RWPE2 (cell line): ENCODE data around the gene ISCA2.
A peak's percentile ranks its signal among the peaks of the same experiment; 100 is the strongest.

Experiments
- ATAC-seq: fragments of 200-7000 bp; cut with Tn5 transposase; 3 replicates; pipeline ENCODE4 v1.9.1; 2021; ENCODE audit warnings: low read depth
- DNase-seq: peaks from one replicate; pipeline ENCODE4 v3.0.0-alpha.2; 2020; ENCODE audit warnings: low spot score
- H3K27ac ChIP-seq: fragments of 450-650 bp; 2 replicates; pipeline ENCODE4 v1.5.1; 2017; ENCODE audit warnings: mild to moderate bottlenecking; ENCODE audit not compliant: poor library complexity, severe bottlenecking
- H3K27me3 ChIP-seq: fragments of 250-450 bp; sonication (Bioruptor Pico); 2 replicates; pipeline ENCODE4 v1.5.1; 2021; ENCODE audit warnings: mild to moderate bottlenecking, moderate library complexity; ENCODE audit not compliant: insufficient read depth, poor library complexity, severe bottlenecking
- H3K36me3 ChIP-seq: fragments of 250-450 bp; sonication (Bioruptor Pico); 2 replicates; pipeline ENCODE4 v1.5.1; 2020; ENCODE audit warnings: low read depth, mild to moderate bottlenecking, moderate library complexity
- H3K4me1 ChIP-seq: fragments of 250-450 bp; sonication (Bioruptor Pico); 2 replicates; pipeline ENCODE4 v1.5.1; 2021; ENCODE audit warnings: mild to moderate bottlenecking, moderate library complexity; ENCODE audit not compliant: insufficient read depth, poor library complexity, severe bottlenecking
- H3K4me3 ChIP-seq: fragments of 250-450 bp; sonication (Bioruptor Pico); 2 replicates; pipeline ENCODE4 v1.5.1; 2021; ENCODE audit warnings: mild to moderate bottlenecking, moderate library complexity; ENCODE audit not compliant: severe bottlenecking
- H3K9me3 ChIP-seq: fragments of 250-450 bp; sonication (Bioruptor Pico); 2 replicates; pipeline ENCODE4 v1.5.1; 2021; ENCODE audit warnings: mild to moderate bottlenecking, moderate library complexity; ENCODE audit not compliant: severe bottlenecking
- CTCF ChIP-seq: fragments of 450-650 bp; IDR thresholded peaks from one replicate; pipeline ENCODE4 v1.5.1; 2017; ENCODE audit warnings: mild to moderate bottlenecking, moderate library complexity; ENCODE audit not compliant: poor library complexity, severe bottlenecking

ISCA2 gene

DNA sequence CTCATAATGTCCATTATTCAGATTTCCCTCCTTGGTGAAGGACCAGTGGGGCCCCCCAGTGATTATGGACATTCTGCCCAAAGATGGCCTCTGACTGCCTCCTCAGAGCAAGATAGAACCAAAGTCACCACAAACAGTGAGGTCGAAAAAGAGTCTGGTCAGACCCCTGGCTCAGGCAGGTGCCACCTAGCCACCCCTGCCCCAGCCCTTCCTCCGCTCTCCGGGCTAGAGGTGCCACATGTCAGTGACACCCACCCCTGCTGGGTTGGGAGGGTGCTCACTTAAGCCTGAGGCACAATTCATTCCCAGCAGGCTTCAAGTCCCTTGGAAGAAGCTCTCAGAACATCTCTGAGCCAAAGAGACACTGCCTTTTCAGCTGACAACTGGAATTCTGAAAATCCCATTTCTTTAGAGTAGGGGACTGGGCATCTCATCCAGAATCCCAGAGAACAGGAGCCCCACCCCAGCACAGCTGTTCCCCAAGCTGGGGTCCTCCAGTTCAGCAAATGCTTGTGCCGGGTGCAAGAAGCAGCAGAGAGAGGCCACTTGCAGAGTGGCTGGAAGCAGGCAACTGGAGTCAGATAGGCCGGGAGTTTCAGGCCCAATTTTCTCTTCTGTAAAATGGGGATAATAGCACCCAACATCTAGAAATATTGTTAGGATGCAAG is 50.3 kb downstream of the ISCA2 start:
- H3K36me3 ChIP-seq = peaks cover 75% of the 10 kb centered on the region
- DNase-seq (no peak), ATAC-seq (no peak)
- no peaks in the 10 kb centered on the region for H3K4me1 ChIP-seq
- H3K27ac ChIP-seq = no peak overlapping the region
- H3K9me3 ChIP-seq = no peaks in the 10 kb centered on the region
- no peak for TF ChIP-seq CTCF
- no peaks in the 10 kb centered on the region for H3K27me3 ChIP-seq
- H3K4me3 ChIP-seq = no peak overlapping the region

DNA sequence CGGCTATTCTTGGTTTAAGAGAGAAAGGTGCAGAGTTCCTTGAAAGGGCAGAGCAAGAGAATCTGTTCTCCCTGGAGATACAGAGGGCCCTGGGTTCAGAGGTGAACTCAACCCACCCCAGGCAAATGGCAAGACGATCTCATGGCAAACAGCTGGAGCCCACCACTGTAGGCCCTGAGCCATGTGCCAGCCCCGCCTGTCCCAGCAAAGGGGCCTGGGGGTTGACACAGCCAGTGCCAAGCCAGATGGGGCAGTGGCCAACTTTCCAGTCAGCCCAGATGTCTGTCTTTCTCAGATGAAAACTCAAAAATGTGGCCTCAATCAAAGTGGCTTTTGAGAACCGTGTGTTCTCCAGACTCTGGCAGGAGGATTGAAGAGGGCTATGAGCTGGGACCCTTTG is 51.8 kb downstream of the ISCA2 start:
- H3K36me3 ChIP-seq = peaks cover 75% of the 10 kb centered on the region
- H3K27me3 ChIP-seq = no peaks in the 10 kb centered on the region
- DNase-seq = no peak
- ATAC-seq = no peak
- TF ChIP-seq CTCF = no peak
- H3K4me1 ChIP-seq = peaks cover 2% of the 10 kb centered on the region
- H3K9me3 ChIP-seq = no peaks in the 10 kb centered on the region
- no peak overlapping the region for H3K4me3 ChIP-seq
- H3K27ac ChIP-seq = peak overlapping the region; percentile 2

- ATAC-seq (no peak), DNase-seq (no peak)
- Histone ChIP-seq H3K4me1 (peaks cover 2% of the 10 kb centered on the region), H3K9me3 (no peaks in the 10 kb centered on the region), H3K27me3 (no peaks in the 10 kb centered on the region), H3K27ac (peak overlapping the region; percentile 2), H3K36me3 (peaks cover 80% of the 10 kb centered on the region), H3K4me3 (no peak overlapping the region)
- TF ChIP-seq CTCF = no peak
Observed at GRCh38 chr14:74546416-74546815, 52.9 kb downstream of the ISCA2 start.
